H9 (cell line): ENCODE results near the gene NANOS2. TPM values are rescaled to one million over a fixed set of nuclear protein-coding genes. Genes with fewer than 3 reads are reported as not detected.

Source experiments
- DNase-seq: peaks from one replicate; pipeline ENCODE4 v3.0.0-alpha.2; 2017
- H2AFZ ChIP-seq: one replicate; pipeline ENCODE4 v1.6.1; 2013; ENCODE audit warnings: mild to moderate bottlenecking, low read length, control low read depth, moderate library complexity
- H2AK5ac ChIP-seq: 2 replicates; pipeline ENCODE4 v1.6.1; 2013; ENCODE audit warnings: low read length, control low read depth, mixed read lengths; ENCODE audit not compliant: insufficient read length
- H2BK120ac ChIP-seq: one replicate; pipeline ENCODE4 v1.6.1; 2013; ENCODE audit warnings: low read depth, mild to moderate bottlenecking, low read length, control low read depth, inconsistent platforms; ENCODE audit not compliant: poor library complexity, severe bottlenecking
- H2BK12ac ChIP-seq: 2 replicates; pipeline ENCODE4 v1.6.1; 2013; ENCODE audit warnings: low read length, control low read depth, mixed read lengths, low read depth; ENCODE audit not compliant: insufficient read length
- H2BK15ac ChIP-seq: 2 replicates; pipeline ENCODE4 v1.6.1; 2013; ENCODE audit warnings: low read depth, low read length, control low read depth
- H2BK20ac ChIP-seq: one replicate; pipeline ENCODE4 v1.6.1; 2013; ENCODE audit warnings: low read depth, mild to moderate bottlenecking, low read length, control low read depth, inconsistent platforms; ENCODE audit not compliant: poor library complexity, severe bottlenecking
- H2BK5ac ChIP-seq: 2 replicates; pipeline ENCODE4 v1.6.1; 2013; ENCODE audit warnings: low read length, control low read depth, mixed read lengths; ENCODE audit not compliant: insufficient read length
- H3K14ac ChIP-seq: 2 replicates; pipeline ENCODE4 v1.6.1; 2013; ENCODE audit warnings: low read length, control low read depth; ENCODE audit not compliant: insufficient read depth
- H3K18ac ChIP-seq: 2 replicates; pipeline ENCODE4 v1.6.1; 2013; ENCODE audit warnings: low read depth, mild to moderate bottlenecking, mixed read lengths, low read length, control low read depth; ENCODE audit not compliant: insufficient read length
- H3K23ac ChIP-seq: 2 replicates; pipeline ENCODE4 v1.6.1; 2013; ENCODE audit warnings: low read length, control low read depth, mixed read lengths, low read depth; ENCODE audit not compliant: insufficient read length
- H3K23me2 ChIP-seq: 2 replicates; pipeline ENCODE4 v1.6.1; 2013; ENCODE audit warnings: low read depth, mild to moderate bottlenecking, mixed read lengths, low read length, control low read depth; ENCODE audit not compliant: insufficient read length, poor library complexity, severe bottlenecking
- H3K27ac ChIP-seq: 2 replicates; pipeline ENCODE4 v1.5.1; 2013; ENCODE audit warnings: low read length, control low read depth, mixed read lengths, low read depth; ENCODE audit not compliant: insufficient read length
- H3K27me3 ChIP-seq: 2 replicates; pipeline ENCODE4 v1.6.1; 2013; ENCODE audit warnings: low read length, control low read depth, inconsistent platforms; ENCODE audit not compliant: insufficient read depth
- H3K4ac ChIP-seq: 2 replicates; pipeline ENCODE4 v1.6.1; 2013; ENCODE audit warnings: low read depth, mild to moderate bottlenecking, control low read depth, inconsistent platforms, low read length, moderate library complexity
- H3K4me1 ChIP-seq: 2 replicates; pipeline ENCODE4 v1.6.1; 2013; ENCODE audit warnings: low read length, control low read depth, inconsistent platforms; ENCODE audit not compliant: insufficient read depth
- H3K4me2 ChIP-seq: 2 replicates; pipeline ENCODE4 v1.6.1; 2013; ENCODE audit warnings: low read length, control low read depth, mixed read lengths; ENCODE audit not compliant: insufficient read length, insufficient read depth
- H3K56ac ChIP-seq: 2 replicates; pipeline ENCODE4 v1.6.1; 2013; ENCODE audit warnings: low read depth, mild to moderate bottlenecking, mixed read lengths, low read length, control low read depth; ENCODE audit not compliant: insufficient read length
- H3K79me1 ChIP-seq: 2 replicates; pipeline ENCODE4 v1.6.1; 2013; ENCODE audit warnings: low read depth, mild to moderate bottlenecking, moderate library complexity, low read length, control low read depth, inconsistent platforms; ENCODE audit not compliant: insufficient read depth, poor library complexity, severe bottlenecking
- H3K79me2 ChIP-seq: 2 replicates; pipeline ENCODE4 v1.6.1; 2013; ENCODE audit warnings: low read length, control low read depth, inconsistent platforms; ENCODE audit not compliant: insufficient read depth
- H3K9ac ChIP-seq: 2 replicates; pipeline ENCODE4 v1.6.1; 2013; ENCODE audit warnings: low read length, control low read depth, mixed read lengths; ENCODE audit not compliant: insufficient read length; ENCODE audit errors: extremely low read depth
- H3K9me3 ChIP-seq: one replicate; pipeline ENCODE4 v1.6.1; 2013; ENCODE audit warnings: low read depth, low read length, inconsistent platforms; ENCODE audit not compliant: control insufficient read depth
- H3T11ph ChIP-seq: one replicate; pipeline ENCODE4 v1.6.1; 2013; ENCODE audit warnings: mild to moderate bottlenecking, low read length, control low read depth, inconsistent platforms
- H4K20me1 ChIP-seq: one replicate; pipeline ENCODE4 v1.6.1; 2013; ENCODE audit not compliant: control insufficient read depth, insufficient read length, insufficient read depth
- H4K5ac ChIP-seq: 2 replicates; pipeline ENCODE4 v1.6.1; 2013; ENCODE audit warnings: low read depth, mild to moderate bottlenecking, mixed read lengths, low read length, control low read depth; ENCODE audit not compliant: insufficient read length
- H4K8ac ChIP-seq: replicated peaks from 2 replicates; pipeline ENCODE4 v1.6.1; 2013; ENCODE audit warnings: low read length, control low read depth, mixed read lengths, low read depth; ENCODE audit not compliant: insufficient read length
- H4K91ac ChIP-seq: 2 replicates; pipeline ENCODE4 v1.6.1; 2013; ENCODE audit warnings: low read depth, mild to moderate bottlenecking, moderate library complexity, mixed read lengths, low read length, control low read depth; ENCODE audit not compliant: insufficient read length
- H3K27ac Mint-ChIP-seq, 3 experiments: 2 replicates in 2 of 3; 3 replicates in 1 of 3; pipeline ENCODE4 v1.8.0; 2020 to 2021; ENCODE audit warnings: mixed read lengths in 3 of 3, mild to moderate bottlenecking in 1 of 3, moderate library complexity in 1 of 3
- H3K27me3 Mint-ChIP-seq: 2 replicates; pipeline ENCODE4 v1.8.0; 2021; ENCODE audit warnings: low read depth, mild to moderate bottlenecking, moderate library complexity, mixed read lengths
- H3K36me3 Mint-ChIP-seq, 3 experiments: 2 replicates in 2 of 3; 3 replicates in 1 of 3; pipeline ENCODE4 v1.8.0; 2020 to 2021; ENCODE audit warnings: low read depth in 3 of 3, mixed read lengths in 3 of 3; ENCODE audit not compliant: insufficient read depth in 1 of 3
- H3K4me1 Mint-ChIP-seq, 2 experiments: 2 replicates each; pipeline ENCODE4 v1.8.0; 2020; ENCODE audit warnings: mixed read lengths in 2 of 2
- H3K4me3 Mint-ChIP-seq, 2 experiments: 2 replicates in 1 of 2; 3 replicates in 1 of 2; pipeline ENCODE4 v1.8.0; 2020 to 2021; ENCODE audit warnings: mild to moderate bottlenecking in 2 of 2, mixed read lengths in 2 of 2, moderate library complexity in 1 of 2
- H3K9me3 Mint-ChIP-seq, 2 experiments: 2 replicates in 1 of 2; 3 replicates in 1 of 2; pipeline ENCODE4 v1.8.0; 2020; ENCODE audit warnings: mild to moderate bottlenecking in 2 of 2, mixed read lengths in 2 of 2, moderate library complexity in 1 of 2
- CTCF ChIP-seq: fragments of 200-600 bp; sonication (generic); conservative IDR thresholded peaks from 3 replicates; pipeline ENCODE4 v1.8.0; 2021; ENCODE audit warnings: antibody characterized with exemption, mild to moderate bottlenecking
- WGBS: extraction: QIAGEN DNeasy Blood & Tissue Kit; methylation state at CpG from one replicate; pipeline ENCODE4 v1.1.7; 2013; ENCODE audit warnings: missing lambda C conversion rate, low lambda C conversion rate, mixed read lengths; ENCODE audit not compliant: insufficient read length; ENCODE audit errors: extremely low coverage; 5-methylcytosine and 5-hydroxymethylcytosine counted together
- total RNA-seq: library from RNA; stranded (reverse); gene quantifications from 2 replicates; pipeline ENCODE4 v1.2.1, GENCODE V29; 2021

Gene NANOS2
- total RNA-seq, 1 experiment from 2014 or later, result not detected

- Histone ChIP-seq H2BK20ac (no peak overlapping the region), H4K91ac (no peak overlapping the region), H3K4me2 (no peak overlapping the region), H3K23ac (no peak overlapping the region), H3K79me1 (no peaks in the 10 kb centered on the region), H3K18ac (no peak overlapping the region), H2BK120ac (no peak overlapping the region), H3K23me2 (peaks cover 17% of the 10 kb centered on the region), H4K8ac (no peak overlapping the region), H4K20me1 (peaks cover 3% of the 10 kb centered on the region), H3K56ac (no peak overlapping the region), H3K79me2 (no peaks in the 10 kb centered on the region), H3K9ac (no peak overlapping the region), H4K5ac (no peak overlapping the region), H3K4ac (no peak overlapping the region), H2AK5ac (no peak overlapping the region), H3K4me1 (peaks cover 2% of the 10 kb centered on the region; the same call in 1 of the 2 replicates), H3T11ph (no peak overlapping the region), H3K14ac (no peak overlapping the region), H3K27ac (no peak overlapping the region), H2AFZ (no peak overlapping the region), H2BK12ac (no peak overlapping the region), H2BK15ac (no peak overlapping the region), H3K9me3 (no peaks in the 10 kb centered on the region), H2BK5ac (no peak overlapping the region), H3K27me3 (no peaks in the 10 kb centered on the region)
- peaks cover 42 to 57% of the 10 kb centered on the region in 2 experiments for H3K4me1 Mint-ChIP-seq
- DNase-seq, result no peak
- no peak overlapping the region; a peak in 1 of 5 replicates for H3K4me3 Mint-ChIP-seq
- no peaks in the 10 kb centered on the region for H3K9me3 Mint-ChIP-seq
- no CpG with 5 or more reads among the region's 2 CpGs for WGBS
- no peak for TF ChIP-seq CTCF
- peaks cover under 1 to 4% (median 4%) of the 10 kb centered on the region in 3 experiments; a peak in 3 of 7 replicates for H3K36me3 Mint-ChIP-seq
- peaks cover 4% of the 10 kb centered on the region; the same call in 1 of the 2 replicates for H3K27me3 Mint-ChIP-seq
- H3K27ac Mint-ChIP-seq, result no peak overlapping the region
Observed at GRCh38 chr19:45879971-45880370, 34.6 kb downstream of the NANOS2 start.
